SU-DHL-6 (cell line): ENCODE results near the gene APAF1.

Source experiments
- EZH2phosphoT487 ChIP-seq: fragments of 200-600 bp; sonication (generic), shearing (Covaris generic); conservative IDR thresholded peaks from 2 replicates; pipeline ENCODE4 v1.6.1; 2018; ENCODE audit warnings: mild to moderate bottlenecking, antibody characterized with exemption, low read length, moderate library complexity, mixed read lengths
- TF ChIP-seq, protein P1 (sequence below): fragments of 200-600 bp; sonication (generic); IDR thresholded peaks from one replicate; pipeline ENCODE4 v1.5.1; 2017; ENCODE audit warnings: antibody characterized with exemption, mild to moderate bottlenecking, low read length, moderate library complexity; ENCODE audit not compliant: insufficient read depth, poor library complexity, severe bottlenecking

DNA sequence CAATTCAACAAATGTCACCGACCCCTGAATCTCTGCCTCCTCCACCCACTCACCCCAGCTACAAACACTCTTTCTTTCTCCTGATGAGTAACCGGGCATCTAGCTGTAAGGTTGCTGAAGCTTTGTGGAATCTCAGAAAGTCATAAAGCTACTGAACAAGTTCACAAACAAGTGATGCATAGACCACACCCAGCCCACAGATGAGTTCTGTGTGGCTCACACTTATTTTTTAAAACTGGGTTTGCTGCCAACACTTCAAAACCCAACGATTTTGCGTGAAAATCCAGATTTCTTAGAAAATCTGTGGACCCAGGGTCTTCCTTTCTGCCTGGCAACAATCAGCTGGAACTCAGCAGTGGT lies 96.1 kb downstream of the APAF1 start:
- TF ChIP-seq, protein P1, sequence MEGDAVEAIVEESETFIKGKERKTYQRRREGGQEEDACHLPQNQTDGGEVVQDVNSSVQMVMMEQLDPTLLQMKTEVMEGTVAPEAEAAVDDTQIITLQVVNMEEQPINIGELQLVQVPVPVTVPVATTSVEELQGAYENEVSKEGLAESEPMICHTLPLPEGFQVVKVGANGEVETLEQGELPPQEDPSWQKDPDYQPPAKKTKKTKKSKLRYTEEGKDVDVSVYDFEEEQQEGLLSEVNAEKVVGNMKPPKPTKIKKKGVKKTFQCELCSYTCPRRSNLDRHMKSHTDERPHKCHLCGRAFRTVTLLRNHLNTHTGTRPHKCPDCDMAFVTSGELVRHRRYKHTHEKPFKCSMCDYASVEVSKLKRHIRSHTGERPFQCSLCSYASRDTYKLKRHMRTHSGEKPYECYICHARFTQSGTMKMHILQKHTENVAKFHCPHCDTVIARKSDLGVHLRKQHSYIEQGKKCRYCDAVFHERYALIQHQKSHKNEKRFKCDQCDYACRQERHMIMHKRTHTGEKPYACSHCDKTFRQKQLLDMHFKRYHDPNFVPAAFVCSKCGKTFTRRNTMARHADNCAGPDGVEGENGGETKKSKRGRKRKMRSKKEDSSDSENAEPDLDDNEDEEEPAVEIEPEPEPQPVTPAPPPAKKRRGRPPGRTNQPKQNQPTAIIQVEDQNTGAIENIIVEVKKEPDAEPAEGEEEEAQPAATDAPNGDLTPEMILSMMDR = no peak
- TF ChIP-seq EZH2phosphoT487 = no peak
